ENCODE measurements around the gene JARID2.
A peak's percentile ranks its signal among the peaks of the same experiment; 100 is the strongest.

Gene JARID2

GRCh38 chr6:15427331-15428070, 181.6 kb downstream of the JARID2 start:
- peak in 1 of 2 experiments; percentile 65 for DNase-seq

DNA sequence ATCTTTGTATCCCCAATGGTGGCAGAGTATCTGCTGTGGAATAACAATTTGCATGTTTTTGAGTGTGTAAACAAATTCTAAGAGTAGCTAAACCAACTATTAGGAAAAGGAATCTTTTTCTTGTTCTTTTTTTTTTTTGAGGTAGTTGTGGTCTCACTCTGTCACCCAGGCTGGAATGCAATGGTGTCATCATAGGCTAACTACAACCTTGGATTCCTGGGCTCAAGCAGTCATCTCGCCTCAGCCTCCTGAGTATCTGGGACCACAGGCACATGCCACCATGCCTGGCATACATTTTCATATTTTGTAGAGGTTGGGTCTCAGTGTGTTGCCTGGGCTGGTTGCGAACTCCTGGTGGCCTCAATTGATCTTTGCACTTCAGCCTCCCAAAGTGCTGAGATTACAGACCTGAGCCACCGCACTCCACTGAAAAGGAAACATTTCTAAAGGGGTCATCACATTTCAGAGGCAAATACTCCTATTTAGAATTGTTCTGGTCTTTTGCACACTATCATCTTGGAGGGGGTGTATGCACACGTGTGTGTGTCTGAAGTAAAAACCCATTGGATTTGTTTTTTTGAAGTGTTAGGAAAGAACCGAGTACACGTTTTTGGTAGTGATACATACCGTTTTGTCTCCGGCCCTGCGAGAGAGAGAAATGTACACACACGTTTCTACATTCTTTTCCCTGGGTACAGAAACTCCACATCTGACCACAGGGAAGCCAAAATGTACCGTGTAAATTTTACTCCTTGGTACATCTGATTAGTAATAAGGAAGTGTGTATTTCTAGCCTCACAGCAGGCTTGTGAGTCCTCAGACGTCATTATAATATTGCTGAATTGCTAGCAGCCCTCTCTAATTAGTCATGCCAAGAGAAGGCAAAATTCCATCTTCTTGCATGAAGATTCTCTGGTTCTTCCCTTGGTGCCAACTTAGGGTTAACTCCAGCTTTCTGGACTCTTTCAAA, 183.6 kb downstream of the JARID2 start:
- peak in 1 of 2 experiments; percentile 27 for DNase-seq

DNA sequence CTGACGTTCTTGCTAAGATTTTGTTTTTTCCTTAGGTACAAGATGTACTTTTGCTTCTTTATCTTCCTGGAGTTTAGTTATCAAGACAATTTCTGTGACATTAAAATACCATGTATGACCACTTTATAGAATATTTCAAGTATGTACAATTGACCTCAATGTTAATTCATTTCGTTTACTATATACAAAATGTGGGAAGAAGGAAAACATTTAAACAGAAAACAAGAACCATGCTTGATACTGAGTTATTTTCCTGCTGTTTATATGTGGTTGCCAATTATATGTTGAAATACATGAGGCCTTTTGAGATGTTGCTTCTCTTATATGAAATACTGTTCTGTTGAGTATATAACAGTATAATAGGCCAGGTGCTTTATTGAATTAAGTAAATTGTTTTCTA, 184.3 kb downstream of the JARID2 start:
- no peak for DNase-seq

DNA sequence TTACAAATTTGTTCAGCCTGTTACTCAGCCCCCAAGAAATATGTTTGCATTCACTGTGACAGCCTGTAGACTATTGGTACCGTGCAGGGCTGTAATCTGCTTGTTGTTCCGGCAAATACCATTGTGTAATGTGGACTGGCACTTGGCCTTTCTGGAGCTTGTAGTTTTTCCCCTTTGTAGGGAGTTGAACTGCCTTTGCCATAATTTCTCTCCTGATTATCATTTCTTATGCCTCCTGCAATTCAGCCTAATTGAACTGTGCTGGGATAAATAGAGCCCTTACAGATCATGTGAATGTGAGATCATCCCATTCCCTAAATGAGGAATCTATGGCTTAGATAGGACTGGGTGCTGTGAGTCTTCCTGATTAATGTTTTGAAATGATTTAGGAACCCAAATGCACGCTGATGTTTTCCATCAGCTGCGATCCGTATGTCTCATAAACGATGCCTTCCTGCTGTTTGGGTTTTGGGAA, 185.1 kb downstream of the JARID2 start:
- no peak for DNase-seq

- no peak for DNase-seq
Observed at GRCh38 chr6:15431762-15432483, 186.1 kb downstream of the JARID2 start.

DNA sequence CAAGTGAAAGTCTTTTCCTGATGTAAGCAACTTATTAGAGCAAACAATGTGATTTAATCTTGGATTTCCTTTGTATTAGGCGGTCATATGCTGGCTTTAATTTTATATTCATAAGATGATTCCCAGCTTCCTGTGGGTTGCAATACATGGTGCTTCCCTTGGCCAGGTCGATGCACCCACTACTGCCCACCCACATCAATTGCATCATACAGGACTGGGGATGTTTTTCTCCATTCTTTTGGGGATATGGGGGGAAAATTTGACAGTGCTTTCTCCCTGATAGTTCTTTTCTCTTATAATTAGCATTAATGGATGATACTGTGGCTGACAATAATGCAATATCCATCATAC, 187.6 kb downstream of the JARID2 start:
- DNase-seq = no peak

DNA sequence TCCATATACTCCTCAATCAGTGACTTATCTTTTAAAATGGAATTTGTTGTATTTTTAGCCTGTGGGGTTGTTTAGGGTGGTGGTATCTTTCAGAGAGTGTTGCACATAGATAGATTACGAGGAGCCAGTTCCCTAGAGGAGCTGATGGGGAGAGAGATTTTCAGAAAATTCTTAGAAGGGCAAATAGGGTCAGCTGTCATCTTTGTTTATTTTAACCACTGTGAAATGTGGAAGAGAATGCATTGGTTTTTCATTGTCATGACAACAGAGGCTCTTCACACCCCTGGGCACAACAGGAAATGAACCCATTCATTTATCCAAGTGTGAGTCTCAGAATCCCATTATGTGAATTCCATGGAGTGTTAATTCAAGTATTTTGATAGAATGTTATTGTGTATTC, 188.4 kb downstream of the JARID2 start:
- no peak for DNase-seq

- no peak for DNase-seq
Observed at GRCh38 chr6:15434823-15435380, 189.0 kb downstream of the JARID2 start.

DNA sequence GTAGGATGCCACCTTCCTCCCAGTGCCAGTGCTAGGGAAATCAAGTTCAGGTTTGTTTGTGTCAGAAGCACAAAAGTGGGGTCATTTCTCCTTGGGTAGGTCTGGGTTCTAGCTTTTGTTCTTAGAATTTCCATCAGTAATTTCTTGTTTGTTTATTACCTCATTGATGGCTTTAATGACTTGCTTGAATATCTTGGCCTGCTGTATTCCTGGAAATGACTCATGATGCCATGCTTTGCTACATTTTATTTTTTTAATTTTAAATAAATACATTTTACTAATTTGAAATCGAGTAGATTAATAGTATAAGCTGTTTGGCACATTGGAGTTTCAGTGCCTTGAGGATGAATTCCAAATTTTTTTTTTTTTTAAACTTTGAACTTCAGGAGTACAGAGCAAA, 189.6 kb downstream of the JARID2 start:
- DNase-seq = no peak

DNA sequence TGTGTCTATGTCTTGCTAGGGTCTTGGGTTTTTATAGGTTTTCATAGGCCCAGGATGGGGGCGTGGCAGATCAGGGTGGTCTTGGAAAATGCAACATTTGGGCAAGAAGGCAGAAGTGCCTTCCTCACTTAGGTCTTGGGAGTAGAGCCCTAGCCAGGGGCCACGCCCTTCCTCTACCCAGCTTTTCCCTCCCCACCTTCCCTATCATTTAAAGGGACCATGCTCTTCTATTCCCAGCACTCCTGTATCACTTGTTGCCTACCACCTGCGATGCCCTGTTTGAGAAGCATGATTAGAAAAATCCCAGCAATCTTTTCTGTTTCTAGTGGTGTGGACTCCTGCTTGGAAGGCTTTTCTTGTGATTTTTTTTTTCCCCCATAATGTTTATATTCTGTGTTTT, 190.6 kb downstream of the JARID2 start:
- no peak for DNase-seq

DNA sequence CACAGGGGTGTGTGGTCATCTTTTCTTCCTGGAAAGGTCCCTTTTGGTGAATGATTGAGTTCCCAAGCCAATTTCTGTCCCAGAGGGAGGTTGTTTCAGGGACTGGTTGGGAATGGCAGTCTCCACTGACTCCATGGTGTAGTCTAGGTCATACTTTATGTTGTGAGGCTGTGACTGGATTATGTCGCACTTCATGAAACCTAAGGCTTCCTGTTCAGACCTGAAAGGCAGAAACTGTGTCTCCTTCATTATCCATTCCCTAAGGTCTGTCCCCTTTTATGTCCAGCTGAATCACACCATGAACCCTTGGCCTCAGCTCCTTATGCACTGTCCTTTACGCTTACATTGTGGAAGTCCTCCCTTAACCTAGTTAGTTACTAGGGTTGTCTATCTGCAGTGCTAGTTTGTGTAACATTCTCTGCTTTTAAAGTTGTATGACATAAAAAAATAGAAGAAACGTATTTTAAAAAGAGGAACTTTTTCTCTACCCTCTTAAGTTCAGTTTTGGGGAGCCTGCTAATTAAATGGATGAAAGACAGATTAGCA, 191.3 kb downstream of the JARID2 start:
- DNase-seq = no peak

GRCh38 chr6:15439410-15440025, 193.6 kb downstream of the JARID2 start:
- DNase-seq = no peak

DNA sequence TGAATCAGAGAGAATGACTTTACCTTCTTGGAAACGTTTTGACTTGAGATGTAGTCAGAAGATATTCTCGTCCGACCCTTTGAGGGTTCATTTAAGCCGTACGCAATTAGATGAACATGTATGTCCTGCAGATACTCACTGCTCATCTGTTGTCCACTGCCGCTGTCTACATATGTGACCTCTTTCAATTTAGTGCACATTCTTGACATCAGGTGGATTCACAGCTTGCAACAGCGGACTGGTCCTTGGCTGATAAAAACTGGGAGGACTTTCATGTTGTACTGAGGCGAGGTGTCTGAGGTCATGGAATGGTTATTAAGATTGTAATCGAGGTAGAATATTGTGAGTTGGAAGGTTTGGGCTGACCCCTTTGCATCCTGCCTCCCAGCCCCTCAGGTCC, 194.2 kb downstream of the JARID2 start:
- DNase-seq = no peak

GRCh38 chr6:15441215-15441868, 195.5 kb downstream of the JARID2 start:
- DNase-seq = peak; percentile 43 to 59

- DNase-seq = no peak
Observed at GRCh38 chr6:15441981-15442380, 196.1 kb downstream of the JARID2 start.

DNA sequence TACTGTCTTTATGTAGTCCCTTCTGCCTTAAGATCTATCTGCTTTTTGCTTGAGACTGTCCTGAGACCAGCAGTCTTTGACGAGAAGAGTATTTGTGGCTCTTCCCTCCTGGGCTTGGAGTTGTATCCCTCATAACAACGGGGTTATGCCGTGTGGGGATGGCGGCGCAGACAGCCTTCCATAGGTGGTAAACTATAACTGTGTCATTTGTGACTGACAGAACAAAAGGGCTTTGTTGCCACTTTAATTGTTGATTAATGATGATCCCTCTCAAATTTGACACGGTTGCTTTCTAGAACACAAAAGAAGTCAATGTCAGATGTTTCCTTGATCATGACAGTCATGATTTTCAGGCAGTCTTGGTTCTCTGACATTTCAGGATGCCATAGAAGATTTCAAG, 196.6 kb downstream of the JARID2 start:
- no peak for DNase-seq

- no peak for DNase-seq
Observed at GRCh38 chr6:15443119-15443830, 197.4 kb downstream of the JARID2 start.

DNA sequence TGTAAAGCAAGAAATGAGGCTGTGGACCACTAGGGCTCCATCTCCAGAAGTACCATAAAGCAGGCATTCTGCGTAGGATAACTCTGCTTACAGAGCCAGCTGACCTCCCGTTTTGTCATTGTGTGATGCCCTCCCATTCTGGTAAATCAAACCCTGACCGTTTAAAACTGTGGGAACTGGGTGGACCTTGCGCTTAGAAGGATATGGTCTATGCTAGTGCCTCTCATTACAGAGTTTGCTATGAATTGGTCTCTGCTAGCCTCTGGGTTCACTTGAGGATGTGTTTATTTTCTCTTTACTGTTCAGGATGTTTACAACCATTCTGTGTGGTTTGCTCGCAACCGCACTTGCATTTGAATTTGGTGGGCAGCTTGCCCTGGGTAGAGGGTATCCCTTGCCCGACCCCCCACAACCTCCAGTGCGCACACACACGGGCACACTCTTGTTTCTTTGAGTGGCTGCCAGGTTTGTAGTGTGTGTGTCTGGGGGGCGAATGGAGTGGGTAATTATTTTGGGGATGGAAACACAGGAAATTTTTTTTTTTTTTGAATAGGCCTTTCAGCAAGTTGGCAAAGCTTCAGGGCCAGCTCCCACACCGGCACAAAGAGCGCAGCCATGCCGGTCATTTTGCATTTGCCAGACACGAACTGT, 198.3 kb downstream of the JARID2 start:
- DNase-seq = no peak

GRCh38 chr6:15444881-15445280, 199.0 kb downstream of the JARID2 start:
- peak in 1 of 2 experiments; percentile 49 for DNase-seq

GRCh38 chr6:15447546-15448267, 201.8 kb downstream of the JARID2 start:
- DNase-seq = peak in 1 of 2 experiments; percentile 16
